ENCODE measurements around the gene TRMT112. TPM values are rescaled to one million over a fixed set of nuclear protein-coding genes. Genes with fewer than 3 reads are reported as not detected.
A peak's percentile ranks its signal among the peaks of the same experiment; 100 is the strongest.

The TRMT112 gene
- 100 to 1,000 TPM; 135 to 387 (median 213) TPM for polyA plus RNA-seq

GRCh38 chr11:64317325-64317960, at the start of gene TRMT112:
TSS of gene TRMT112 (minus strand) at chr11:64317559. CDS start at chr11:64317526, 33 bp downstream.
- H3K27ac ChIP-seq (ENCODE audit: low read depth, low read length), result peak within 1 kb of the TSS; percentile 63
- 0% methylated on average over 43 of the region's 43 CpGs for WGBS, 3 donors

GRCh38 chr11:64366751-64367150, 49.4 kb upstream of the TRMT112 start:
- H3K27ac ChIP-seq (ENCODE audit: low read depth, low read length), result no peak overlapping the region
- WGBS, 3 donors, result 92 to 97% (median 97%) methylated on average over 1 of the region's 1 CpG

- H3K27ac ChIP-seq (ENCODE audit: low read depth, low read length), result no peak overlapping the region
- WGBS, 3 donors, result 77 to 90% (median 90%) methylated on average over 4 of the region's 4 CpGs
Measured at GRCh38 chr11:64364911-64365310, 47.6 kb upstream of the TRMT112 start.

- WGBS, 3 donors, result 85 to 94% (median 88%) methylated on average over 6 of the region's 6 CpGs
- H3K27ac ChIP-seq (ENCODE audit: low read depth, low read length), result no peak overlapping the region
Measured at GRCh38 chr11:64364435-64364834, 47.1 kb upstream of the TRMT112 start.

GRCh38 chr11:64362339-64362738, 45.0 kb upstream of the TRMT112 start:
- WGBS, 3 donors, result 93 to 95% (median 95%) methylated on average over 10 of the region's 10 CpGs

GRCh38 chr11:64361659-64362058, 44.3 kb upstream of the TRMT112 start:
- 94 to 96% (median 95%) methylated on average over 18 of the region's 18 CpGs for WGBS, 3 donors
- H3K27ac ChIP-seq (ENCODE audit: low read depth, low read length), result no peak overlapping the region

More at GRCh38 chr11:64362339-64362738, 45.0 kb upstream of the TRMT112 start:
- no peak overlapping the region for H3K27ac ChIP-seq (ENCODE audit: low read depth, low read length)

- no peak overlapping the region for H3K27ac ChIP-seq (ENCODE audit: low read depth, low read length)
- WGBS, 3 donors, result 53 to 68% (median 60%) methylated on average over 13 of the region's 13 CpGs
Measured at GRCh38 chr11:64360448-64360921, 43.1 kb upstream of the TRMT112 start.

GRCh38 chr11:64359712-64360445, 42.5 kb upstream of the TRMT112 start:
- 46 to 63% (median 58%) methylated on average over 38 of the region's 38 CpGs for WGBS, 3 donors
- H3K27ac ChIP-seq (ENCODE audit: low read depth, low read length), result no peak overlapping the region

- WGBS, 3 donors, result 0 to 1% (median 1%) methylated on average over 57 to 70 of the region's 70 CpGs
- peak within 1 kb of the TSS; percentile 9 for H3K27ac ChIP-seq (ENCODE audit: low read depth, low read length)
Measured at GRCh38 chr11:64358907-64359711, 41.8 kb upstream of the TRMT112 start, which contains the start of gene RPS6KA4. TSS of gene RPS6KA4 (plus strand) at chr11:64359162. CDS start at chr11:64359236, 74 bp downstream.

- peak overlapping the region; percentile 9 for H3K27ac ChIP-seq (ENCODE audit: low read depth, low read length)
- 21 to 30% (median 25%) methylated on average over 7 of the region's 7 CpGs for WGBS, 3 donors
Measured at GRCh38 chr11:64358536-64358906, 41.2 kb upstream of the TRMT112 start.

GRCh38 chr11:64357904-64358535, 40.7 kb upstream of the TRMT112 start:
- no peak overlapping the region for H3K27ac ChIP-seq (ENCODE audit: low read depth, low read length)
- 50 to 76% (median 55%) methylated on average over 13 of the region's 13 CpGs for WGBS, 3 donors

GRCh38 chr11:64357446-64357845, 40.1 kb upstream of the TRMT112 start:
- WGBS, 3 donors, result 89 to 95% (median 92%) methylated on average over 5 to 6 of the region's 6 CpGs
- H3K27ac ChIP-seq (ENCODE audit: low read depth, low read length), result peak overlapping the region; percentile 3

- H3K27ac ChIP-seq (ENCODE audit: low read depth, low read length), result peak overlapping the region; percentile 3
- WGBS, 3 donors, result 81 to 90% (median 90%) methylated on average over 24 to 25 of the region's 25 CpGs
Measured at GRCh38 chr11:64356498-64357411, 39.4 kb upstream of the TRMT112 start.

GRCh38 chr11:64355078-64355940, 38.0 kb upstream of the TRMT112 start:
- H3K27ac ChIP-seq (ENCODE audit: low read depth, low read length), result no peak overlapping the region
- WGBS, 3 donors, result 6 to 12% (median 11%) methylated on average over 23 of the region's 23 CpGs

GRCh38 chr11:64353715-64354506, 36.6 kb upstream of the TRMT112 start:
- 78 to 85% (median 79%) methylated on average over 15 to 20 of the region's 20 CpGs for WGBS, 3 donors
- no peak overlapping the region for H3K27ac ChIP-seq (ENCODE audit: low read depth, low read length)
